HCT116 (cell line): ENCODE data around the gene CYB5R3. TPM values are rescaled to one million over a fixed set of nuclear protein-coding genes. Genes with fewer than 3 reads are reported as not detected.

ENCODE experiments used
- ATAC-seq: fragments of 200-7000 bp; cut with Tn5 transposase; 2 replicates; pipeline ENCODE4 v1.9.1; 2020; ENCODE audit warnings: mild to moderate bottlenecking, moderate library complexity
- BruUV-seq: library from RNA; stranded (reverse); fragments of 400-500 nt; replicated peaks from 2 replicates; lab custom pipeline; 2021; lab: Mats Ljungman, UMichigan
- CTCF ChIA-PET: fragments of 300-600 bp; sonication (Branson Sonifier 250); formaldehyde crosslinking; loops from one replicate; lab custom pipeline; 2021; ENCODE audit warnings: antibody characterized with exemption; lab: Charles Lee
- POLR2A ChIA-PET: fragments of 300-600, 350-600 bp; sonication (Branson Sonifier 250); formaldehyde crosslinking; loops from one replicate; lab custom pipeline; 2021; ENCODE audit warnings: antibody characterized with exemption; lab: Charles Lee
- RAD21 ChIA-PET, 2 experiments: fragments of 300-600 bp; sonication (Branson Sonifier 250); formaldehyde crosslinking; loops; one replicate each; lab custom pipeline; 2023; ENCODE audit warnings: low total read pairs in 2 of 2; ENCODE audit not compliant: uncharacterized antibody in 2 of 2, unreplicated experiment in 2 of 2, low non-redundant PET in 1 of 2; lab: Charles Lee
- DNase-seq: peaks from one replicate; pipeline ENCODE4 v3.0.0-alpha.2; 2010; ENCODE audit warnings: low read depth, low spot score
- H2AFZ ChIP-seq: fragments of 200-600 bp; shearing (Covaris generic), sonication (generic); 2 replicates; pipeline ENCODE4 v1.6.1; 2017; ENCODE audit warnings: low read depth, mixed run types, mixed read lengths, antibody characterized with exemption, low read length; ENCODE audit not compliant: poor library complexity, severe bottlenecking
- H3K27ac ChIP-seq: 2 replicates; pipeline ENCODE4 v1.5.1; 2012; ENCODE audit warnings: low read depth, low read length
- H3K27me3 ChIP-seq: fragments of 200-600 bp; sonication (generic); 2 replicates; pipeline ENCODE4 v1.6.1; 2016; ENCODE audit warnings: mixed run types, low read length, mixed read lengths; ENCODE audit not compliant: insufficient read depth
- H3K36me3 ChIP-seq, 2 experiments: fragments of 200-500 bp in 1 of 2; fragments of 200-600 bp in 1 of 2; sonication (Bioruptor generic) in 1 of 2; sonication (generic) in 1 of 2; 2 replicates each; pipeline versions ENCODE4 v1.5.1 to v1.6.1; 2014 to 2016; ENCODE audit warnings: low read length in 2 of 2, inconsistent platforms in 1 of 2, mixed read lengths in 1 of 2, mixed run types in 1 of 2; ENCODE audit not compliant: insufficient read depth in 2 of 2, control insufficient read depth in 1 of 2
- H3K4me1 ChIP-seq, 2 experiments: fragments of 200-600 bp in 1 of 2; sonication (generic) in 1 of 2; 2 replicates each; pipeline versions ENCODE4 v1.5.1 to v1.6.1; 2012 to 2017; ENCODE audit warnings: low read length in 2 of 2, inconsistent platforms in 1 of 2, mild to moderate bottlenecking in 1 of 2, mixed read lengths in 1 of 2, mixed run types in 1 of 2, moderate library complexity in 1 of 2; ENCODE audit not compliant: insufficient read depth in 2 of 2, control insufficient read depth in 1 of 2
- H3K4me2 ChIP-seq: fragments of 200-600 bp; sonication (generic); 2 replicates; pipeline ENCODE4 v1.6.1; 2017; ENCODE audit warnings: mixed run types, low read length, mixed read lengths
- H3K4me3 ChIP-seq, 2 experiments: fragments of 200-600 bp in 1 of 2; sonication (generic) in 1 of 2; replicated peaks in 1 of 2; 2 replicates each; pipeline ENCODE4 v1.5.1; 2011 to 2016; ENCODE audit warnings: low read length in 2 of 2, control low read depth in 1 of 2, low read depth in 1 of 2, mild to moderate bottlenecking in 1 of 2, mixed read lengths in 1 of 2, mixed run types in 1 of 2
- H3K79me2 ChIP-seq: fragments of 200-600 bp; sonication (generic); 2 replicates; pipeline ENCODE4 v1.6.1; 2017; ENCODE audit warnings: mild to moderate bottlenecking, mixed run types, low read length, moderate library complexity, mixed read lengths; ENCODE audit not compliant: insufficient read depth
- H3K9ac ChIP-seq: fragments of 200-600 bp; sonication (generic); 2 replicates; pipeline ENCODE4 v1.6.1; 2016; ENCODE audit warnings: low read length, mixed read lengths
- H3K9me2 ChIP-seq: fragments of 200-600 bp; sonication (generic), shearing (Covaris generic); 2 replicates; pipeline ENCODE4 v1.6.1; 2017; ENCODE audit warnings: mixed run types, mild to moderate bottlenecking, moderate library complexity; ENCODE audit not compliant: insufficient read depth
- H3K9me3 ChIP-seq, 2 experiments: fragments of 200-500 bp in 1 of 2; fragments of 200-600 bp in 1 of 2; sonication (Bioruptor generic) in 1 of 2; sonication (generic) in 1 of 2; 2 replicates each; pipeline ENCODE4 v1.6.1; 2014 to 2017; ENCODE audit warnings: low read length in 2 of 2, mixed read lengths in 2 of 2, inconsistent platforms in 1 of 2, low read depth in 1 of 2, mild to moderate bottlenecking in 1 of 2, mixed run types in 1 of 2, moderate library complexity in 1 of 2; ENCODE audit not compliant: control insufficient read depth in 1 of 2, insufficient read depth in 1 of 2
- H4K20me1 ChIP-seq: fragments of 200-600 bp; sonication (generic), shearing (Covaris generic); 2 replicates; pipeline ENCODE4 v1.6.1; 2017; ENCODE audit warnings: mixed run types, mild to moderate bottlenecking, moderate library complexity; ENCODE audit not compliant: insufficient read depth
- EGR1 ChIP-seq: IDR thresholded peaks from 2 replicates; pipeline ENCODE4 v1.6.1; 2012; ENCODE audit warnings: low read depth
- FOSL1 ChIP-seq: IDR thresholded peaks from 2 replicates; pipeline ENCODE4 v1.6.1; 2012; ENCODE audit warnings: low read depth
- POLR2AphosphoS5 ChIP-seq: IDR thresholded peaks from 2 replicates; pipeline ENCODE4 v1.6.1; 2011; ENCODE audit warnings: mild to moderate bottlenecking, low read depth, low read length, moderate library complexity
- RAD21 ChIP-seq: IDR thresholded peaks from 2 replicates; pipeline ENCODE4 v1.6.1; 2012; ENCODE audit warnings: low read depth, mild to moderate bottlenecking
- SP1 ChIP-seq: IDR thresholded peaks from 2 replicates; pipeline ENCODE4 v1.6.1; 2012; ENCODE audit warnings: low read depth
- TCF7L2 ChIP-seq: IDR thresholded peaks from 2 replicates; pipeline ENCODE4 v1.7.0; 2011; ENCODE audit warnings: borderline replicate concordance, inconsistent platforms; ENCODE audit not compliant: insufficient read depth, insufficient read length; ENCODE audit errors: extremely low read depth
- ZBTB33 ChIP-seq: IDR thresholded peaks from 2 replicates; pipeline ENCODE4 v1.6.1; 2011; ENCODE audit warnings: mild to moderate bottlenecking, low read length, moderate library complexity; ENCODE audit not compliant: insufficient replicate concordance; ENCODE audit errors: extremely low read depth
- ZFX ChIP-seq: fragments of 450-650 bp; IDR thresholded peaks from 2 replicates; pipeline ENCODE4 v1.6.1; 2017
- ZNF274 ChIP-seq: fragments of 200-500 bp; sonication (Bioruptor generic); IDR thresholded peaks from 2 replicates; pipeline ENCODE4 v1.6.1; 2014; ENCODE audit warnings: mild to moderate bottlenecking, low read depth, low read length, inconsistent platforms
- intact Hi-C: fragments of 100-400 bp; cut with micrococcal nuclease; formaldehyde crosslinking; loops from 2 replicates; pipeline ENCODE4 v1.10.0; 2022
- total RNA-seq: library from RNA; stranded (reverse); gene quantifications from one replicate; pipeline ENCODE4 v1.2.1, GENCODE V29; 2021; ENCODE audit not compliant: unreplicated experiment

CYB5R3 gene
- total RNA-seq, 1 experiment from 2014 or later, result 127 TPM

GRCh38 chr22:42626431-42626830 lies 22.8 kb downstream of the CYB5R3 start:
- ATAC-seq, result no peak
- no peak for DNase-seq
- Histone ChIP-seq H3K36me3 (peaks cover 17 to 23% of the 10 kb centered on the region in 2 experiments; a peak in 3 of 4 replicates), H3K27me3 (no peaks in the 10 kb centered on the region), H3K4me1 (peaks cover 4 to 8% of the 10 kb centered on the region in 2 experiments), H3K9me2 (no peaks in the 10 kb centered on the region), H3K9ac (no peak overlapping the region), H3K4me2 (no peak overlapping the region), H3K4me3 (no peak overlapping the region), H3K27ac (no peak overlapping the region), H2AFZ (no peak overlapping the region), H3K79me2 (no peaks in the 10 kb centered on the region), H4K20me1 (no peaks in the 10 kb centered on the region), H3K9me3 (no peaks in the 10 kb centered on the region)
- RAD21 ChIA-PET, result no interaction called here
- CTCF ChIA-PET, result no interaction called here
- POLR2A ChIA-PET, result interaction anchor here (2.7 kb wide), 1 partner anchor 11 kb away, joined by 15 read pairs; the partner anchor contains the start of gene POLDIP3
- TF ChIP-seq TCF7L2 (no peak), ZFX (no peak), FOSL1 (no peak), POLR2AphosphoS5 (no peak), SP1 (no peak), ZNF274 (no peak), EGR1 (no peak), ZBTB33 (no peak)
- no TSS peak for BruUV-seq
- intact Hi-C loops, result no loop called here

DNA sequence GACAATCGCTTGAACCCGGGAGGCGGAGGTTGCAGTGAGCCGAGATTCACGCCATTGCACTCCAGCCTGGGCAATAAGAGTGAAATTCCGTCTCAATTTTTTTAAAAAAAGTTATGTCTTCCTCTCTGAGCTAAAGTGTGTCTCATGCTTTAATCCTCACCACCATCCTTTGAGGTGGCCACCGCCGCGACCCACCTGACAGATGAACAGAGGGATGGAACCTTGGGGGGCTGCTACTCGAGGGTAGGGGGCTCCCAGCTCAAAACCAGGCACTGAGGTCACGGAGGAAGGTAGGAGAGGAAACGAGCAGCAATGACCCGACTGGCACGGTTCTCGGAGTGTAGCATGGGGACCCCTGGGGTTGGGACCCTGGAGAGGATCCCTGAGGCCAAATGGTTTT lies 23.8 kb downstream of the CYB5R3 start:
- Histone ChIP-seq H3K9me2 (no peaks in the 10 kb centered on the region), H2AFZ (no peak overlapping the region), H3K4me3 (no peak overlapping the region), H3K79me2 (no peaks in the 10 kb centered on the region), H3K4me1 (peaks cover 14 to 19% of the 10 kb centered on the region in 2 experiments), H3K4me2 (no peak overlapping the region), H3K9ac (no peak overlapping the region), H3K27ac (no peak overlapping the region), H3K36me3 (peaks cover 16 to 23% of the 10 kb centered on the region in 2 experiments; a peak in 3 of 4 replicates), H3K9me3 (no peaks in the 10 kb centered on the region), H3K27me3 (no peaks in the 10 kb centered on the region), H4K20me1 (no peaks in the 10 kb centered on the region)
- no TSS peak for BruUV-seq
- RAD21 ChIA-PET, result no interaction called here
- no peak for DNase-seq
- TF ChIP-seq RAD21, result no peak
- TF ChIP-seq POLR2AphosphoS5, result no peak
- POLR2A ChIA-PET, result interaction anchor here (2.7 kb wide), 1 partner anchor 10 kb away, joined by 15 read pairs; the partner anchor contains the start of gene POLDIP3
- intact Hi-C loops, result no loop called here
- ATAC-seq, result no peak
- CTCF ChIA-PET, result no interaction called here
